ENCODE results near the gene YEATS4.

The YEATS4 gene

DNA sequence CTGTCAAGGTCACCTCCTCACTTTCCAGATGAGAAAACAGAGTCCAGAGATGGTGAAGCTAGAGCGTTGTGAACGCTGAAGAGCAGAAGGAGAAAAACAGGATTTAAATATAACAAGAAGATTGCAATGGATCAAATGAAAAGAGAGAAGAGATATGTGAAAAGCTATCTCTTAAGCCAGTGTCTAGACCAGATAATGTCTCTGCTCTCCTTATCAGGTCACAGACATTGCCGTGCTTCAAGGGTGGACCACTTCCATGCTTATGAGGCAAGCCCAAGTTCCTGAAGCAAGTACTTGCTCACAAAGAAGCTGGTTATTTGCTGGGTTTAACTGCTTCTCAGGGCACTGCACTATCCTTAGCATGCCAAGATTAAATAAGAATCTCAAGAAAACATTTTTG lies 79.0 kb downstream of the YEATS4 start:
- no peak for DNase-seq

DNA sequence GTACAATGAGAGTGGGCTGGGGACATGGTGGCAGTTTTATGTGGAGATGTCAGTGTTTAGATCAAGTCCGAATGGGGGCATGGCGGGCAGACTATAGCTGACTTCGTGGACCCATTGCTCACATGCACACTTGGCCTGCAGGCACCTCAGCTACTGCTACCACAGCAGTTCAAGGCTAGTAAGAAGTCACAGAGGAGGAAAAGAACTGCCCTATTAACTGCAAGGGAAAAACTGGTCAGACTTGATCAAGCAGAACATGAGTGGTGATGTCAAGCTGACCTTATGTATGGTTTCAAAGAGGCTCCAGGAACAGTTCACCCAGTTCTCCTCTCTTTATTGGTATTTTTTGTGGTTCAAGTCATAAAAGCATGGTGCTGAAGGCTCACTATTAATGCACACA lies 80.5 kb downstream of the YEATS4 start:
- no peak for DNase-seq

Data from NCI-H2171 (cell line).